Measurements from ENCODE around the gene LDLR. TPM values are rescaled to one million over a fixed set of nuclear protein-coding genes. Genes with fewer than 3 reads are reported as not detected.

Gene LDLR
- total RNA-seq, 6 donors from 2014 or later, result 204 to 493 (median 234) TPM

DNA sequence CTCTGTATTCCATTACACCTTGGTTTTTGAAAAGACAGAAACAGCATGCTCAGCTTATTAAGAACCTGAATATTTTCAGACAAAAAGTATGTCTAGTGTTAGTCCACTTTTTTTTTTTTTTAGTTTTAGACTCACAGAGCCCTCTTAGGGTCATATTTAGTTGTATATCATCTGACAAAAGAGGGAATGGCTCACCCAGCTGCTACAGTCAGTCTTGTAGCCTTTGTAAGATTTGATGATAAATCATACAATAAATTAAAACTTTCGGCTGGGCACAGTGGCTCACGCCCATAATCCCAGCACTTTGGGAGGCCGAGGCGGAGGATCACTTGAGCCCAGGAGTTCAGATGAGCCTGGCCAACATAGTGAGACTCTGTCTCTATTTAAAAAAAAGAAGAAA, 43.7 kb upstream of the LDLR start:
- Histone ChIP-seq H3K36me3 (peaks cover 0 to 67% (median 38%) of the 10 kb centered on the region in 4 donors), H3K4me1 (peaks cover 10 to 16% (median 12%) of the 10 kb centered on the region in 4 donors), H3K4me3 (no peak overlapping the region), H3K27ac (no peak overlapping the region), H3K9me3 (no peaks in the 10 kb centered on the region), H3K27me3 (no peaks in the 10 kb centered on the region)
- ATAC-seq (ENCODE audit: low FRiP score in 2 of 2) (no peak), DNase-seq (no peak)
- TF ChIP-seq EP300 (IDR thresholded peaks at IDR 0.05) (no peak), POLR2A (IDR thresholded peaks at IDR 0.05) (no peak), POLR2AphosphoS5 (IDR thresholded peaks at IDR 0.05) (no peak), CTCF (IDR thresholded peaks at IDR 0.05) (no peak)
- 90 to 98% methylated on average over 4 of the region's 4 CpGs for WGBS, 2 donors

GRCh38 chr19:11046605-11047354, 42.5 kb upstream of the LDLR start:
- WGBS, 2 donors, result 92 to 94% methylated on average over 14 of the region's 14 CpGs
- no peak for TF ChIP-seq EP300 (IDR thresholded peaks at IDR 0.05)
- Histone ChIP-seq H3K36me3 (peaks cover 0 to 62% (median 30%) of the 10 kb centered on the region in 4 donors), H3K9me3 (no peaks in the 10 kb centered on the region), H3K27ac (no peak overlapping the region), H3K4me3 (no peak overlapping the region), H3K27me3 (no peaks in the 10 kb centered on the region), H3K4me1 (peaks cover 9 to 14% (median 11%) of the 10 kb centered on the region in 4 donors)
- DNase-seq (no peak), ATAC-seq (ENCODE audit: low FRiP score in 2 of 2) (no peak)

DNA sequence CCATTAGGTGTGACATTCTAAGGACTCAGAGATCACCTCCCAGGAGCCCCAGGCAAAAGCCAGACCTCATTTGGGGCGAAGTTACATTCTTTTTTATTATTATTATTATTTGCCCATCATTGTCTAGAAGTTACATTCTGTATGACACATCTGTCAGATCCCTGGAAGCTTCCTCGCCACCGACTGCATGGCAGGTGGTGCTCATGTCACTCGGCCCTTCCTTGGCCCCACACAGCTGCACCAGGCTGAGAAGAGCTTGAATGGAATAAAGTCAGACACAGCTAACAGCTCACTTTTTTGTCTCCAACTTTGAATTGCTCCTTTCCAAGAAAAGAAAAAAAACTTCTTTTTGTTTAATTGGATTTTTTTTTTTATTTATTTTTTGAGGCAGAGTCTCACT, 41.4 kb upstream of the LDLR start:
- Histone ChIP-seq H3K4me1 (peaks cover 7 to 11% (median 9%) of the 10 kb centered on the region in 4 donors), H3K27ac (no peak overlapping the region), H3K9me3 (no peaks in the 10 kb centered on the region), H3K4me3 (no peak overlapping the region), H3K27me3 (no peaks in the 10 kb centered on the region), H3K36me3 (peaks cover 0 to 56% (median 25%) of the 10 kb centered on the region in 4 donors)
- WGBS, 2 donors, result 96 to 99% methylated on average over 4 of the region's 4 CpGs
- DNase-seq, result no peak
- ATAC-seq (ENCODE audit: low FRiP score in 2 of 2), result no peak
- no peak for TF ChIP-seq EP300 (IDR thresholded peaks at IDR 0.05)
- TF ChIP-seq POLR2AphosphoS5 (IDR thresholded peaks at IDR 0.05), result no peak
- TF ChIP-seq CTCF (IDR thresholded peaks at IDR 0.05), result no peak
- TF ChIP-seq POLR2A (IDR thresholded peaks at IDR 0.05), result no peak

GRCh38 chr19:11050323-11051114, 38.7 kb upstream of the LDLR start:
- H3K9me3 ChIP-seq, result no peaks in the 10 kb centered on the region
- H3K4me3 ChIP-seq, result no peak overlapping the region
- H3K4me1 ChIP-seq, result peaks cover 7 to 11% (median 9%) of the 10 kb centered on the region in 4 donors
- 81 to 100% methylated on average over 1 to 9 of the region's 9 CpGs for WGBS, 2 donors
- TF ChIP-seq EP300 (IDR thresholded peaks at IDR 0.05) (no peak), POLR2AphosphoS5 (IDR thresholded peaks at IDR 0.05) (no peak), POLR2A (IDR thresholded peaks at IDR 0.05) (no peak), CTCF (IDR thresholded peaks at IDR 0.05) (no peak)
- H3K36me3 ChIP-seq, result peaks cover 0 to 38% (median 13%) of the 10 kb centered on the region in 4 donors
- DNase-seq (no peak), ATAC-seq (ENCODE audit: low FRiP score in 2 of 2) (peak in 1 of 2 donors; percentile 34)
- no peaks in the 10 kb centered on the region for H3K27me3 ChIP-seq
- H3K27ac ChIP-seq, result peak overlapping the region in 3 of 4 donors; percentile 10 to 58 (median 54)

- no peak for DNase-seq
- no peaks in the 10 kb centered on the region for H3K9me3 ChIP-seq
- peaks cover 7 to 9% (median 8%) of the 10 kb centered on the region in 4 donors for H3K4me1 ChIP-seq
- TF ChIP-seq EP300 (IDR thresholded peaks at IDR 0.05) (no peak), POLR2A (IDR thresholded peaks at IDR 0.05) (no peak), POLR2AphosphoS5 (IDR thresholded peaks at IDR 0.05) (no peak), CTCF (IDR thresholded peaks at IDR 0.05) (no peak)
- peaks cover 0 to 43% (median 17%) of the 10 kb centered on the region in 4 donors for H3K36me3 ChIP-seq
- H3K27me3 ChIP-seq, result no peaks in the 10 kb centered on the region
- H3K4me3 ChIP-seq, result no peak overlapping the region
- WGBS, 2 donors, result 94 to 96% methylated on average over 4 of the region's 4 CpGs
- H3K27ac ChIP-seq, result no peak overlapping the region
- no peak for ATAC-seq (ENCODE audit: low FRiP score in 2 of 2)
These were observed 35.5 kb upstream of the LDLR start for GRCh38 chr19:11053817-11054195.

Measured in upper lobe of left lung (tissue), 6 donors.